ENCODE measurements around the gene CRY2. TPM values are rescaled to one million over a fixed set of nuclear protein-coding genes. Genes with fewer than 3 reads are reported as not detected.
A peak's percentile ranks its signal among the peaks of the same experiment; 100 is the strongest.

CRY2 gene
- total and polyA plus RNA-seq, 3 experiments from 2014 or later = 16.6 to 27.1 (median 17.8) TPM

GRCh38 chr11:45853332-45854219, 6.3 kb downstream of the CRY2 start:
- H3K9me3 Mint-ChIP-seq = no peaks in the 10 kb centered on the region
- no peak overlapping the region for H3K4me3 ChIP-seq (ENCODE audit: low read length)
- no peaks in the 10 kb centered on the region for H3K27me3 ChIP-seq (ENCODE audit: insufficient read depth, low read length, poor library complexity, severe bottlenecking)
- H3K4me1 Mint-ChIP-seq = peaks cover 27 to 59% (median 29%) of the 10 kb centered on the region in 3 donors
- H3K36me3 ChIP-seq (ENCODE audit: insufficient read depth, low read length) = peaks cover 38% of the 10 kb centered on the region
- CTCF ChIA-PET = interaction anchor here (1.5 kb wide), 1 partner anchor 10 kb away, joined by 5 read pairs; no protein-coding TSS in a partner anchor
- H3K4me3 Mint-ChIP-seq = no peak overlapping the region
- no peak overlapping the region for H3K27ac Mint-ChIP-seq
- no peak for DNase-seq
- POLR2A ChIA-PET = no interaction called here
- no peaks in the 10 kb centered on the region for H3K27me3 Mint-ChIP-seq
- H3K36me3 Mint-ChIP-seq = peaks cover 4 to 60% (median 8%) of the 10 kb centered on the region in 3 donors
- peaks cover 22% of the 10 kb centered on the region for H3K4me1 ChIP-seq (ENCODE audit: insufficient read depth, low read length)
- H3K27ac ChIP-seq (ENCODE audit: low read depth, low read length) = no peak overlapping the region
- no peaks in the 10 kb centered on the region for H3K9me3 ChIP-seq (ENCODE audit: low read length)

- H3K4me3 Mint-ChIP-seq = no peak overlapping the region
- no peaks in the 10 kb centered on the region for H3K27me3 ChIP-seq (ENCODE audit: insufficient read depth, low read length, poor library complexity, severe bottlenecking)
- no peak overlapping the region for H3K27ac Mint-ChIP-seq
Observed at GRCh38 chr11:45855308-45855707, 8.0 kb downstream of the CRY2 start.

GRCh38 chr11:45856044-45856468, 8.8 kb downstream of the CRY2 start:
- no peak overlapping the region for H3K4me3 Mint-ChIP-seq
- no peak overlapping the region for H3K4me3 ChIP-seq (ENCODE audit: low read length)
- H3K9me3 Mint-ChIP-seq = no peaks in the 10 kb centered on the region
- peaks cover 7 to 35% (median 10%) of the 10 kb centered on the region in 3 donors for H3K4me1 Mint-ChIP-seq
- H3K9me3 ChIP-seq (ENCODE audit: low read length) = no peaks in the 10 kb centered on the region
- no peak for DNase-seq
- ChIA-PET POLR2A (no interaction called here), CTCF (interaction anchor here (1.1 kb wide), 1 partner anchor 12 kb away, joined by 5 read pairs; no protein-coding TSS in a partner anchor)
- H3K36me3 Mint-ChIP-seq = peaks cover 4 to 69% (median 18%) of the 10 kb centered on the region in 3 donors
- H3K36me3 ChIP-seq (ENCODE audit: insufficient read depth, low read length) = peaks cover 62% of the 10 kb centered on the region
- peaks cover 2% of the 10 kb centered on the region for H3K4me1 ChIP-seq (ENCODE audit: insufficient read depth, low read length)
- no peaks in the 10 kb centered on the region for H3K27me3 Mint-ChIP-seq
- no peak overlapping the region for H3K27ac Mint-ChIP-seq
- no peaks in the 10 kb centered on the region for H3K27me3 ChIP-seq (ENCODE audit: insufficient read depth, low read length, poor library complexity, severe bottlenecking)
- no peak overlapping the region for H3K27ac ChIP-seq (ENCODE audit: low read depth, low read length)

More at GRCh38 chr11:45855308-45855707, 8.0 kb downstream of the CRY2 start:
- DNase-seq = no peak
- no peak overlapping the region for H3K27ac ChIP-seq (ENCODE audit: low read depth, low read length)
- no peak overlapping the region for H3K4me3 ChIP-seq (ENCODE audit: low read length)
- peaks cover 14 to 43% (median 14%) of the 10 kb centered on the region in 3 donors for H3K4me1 Mint-ChIP-seq
- H3K9me3 Mint-ChIP-seq = no peaks in the 10 kb centered on the region
- ChIA-PET POLR2A (interaction anchor here (0.6 kb wide), 1 partner anchor 13 kb away, joined by 3 read pairs; no protein-coding TSS in a partner anchor), CTCF (interaction anchor here (1.1 kb wide), 1 partner anchor 11 kb away, joined by 5 read pairs; no protein-coding TSS in a partner anchor)
- H3K36me3 ChIP-seq (ENCODE audit: insufficient read depth, low read length) = peaks cover 54% of the 10 kb centered on the region
- no peaks in the 10 kb centered on the region for H3K9me3 ChIP-seq (ENCODE audit: low read length)
- peaks cover 9% of the 10 kb centered on the region for H3K4me1 ChIP-seq (ENCODE audit: insufficient read depth, low read length)
- H3K27me3 Mint-ChIP-seq = no peaks in the 10 kb centered on the region
- peaks cover 4 to 70% (median 16%) of the 10 kb centered on the region in 3 donors for H3K36me3 Mint-ChIP-seq

GRCh38 chr11:45857961-45858474, 10.7 kb downstream of the CRY2 start:
- peaks cover 10 to 82% (median 27%) of the 10 kb centered on the region in 3 donors for H3K36me3 Mint-ChIP-seq
- H3K27ac Mint-ChIP-seq = peak overlapping the region in 1 of 8 donors; percentile 62
- ChIA-PET CTCF (no interaction called here), POLR2A (no interaction called here)
- Histone ChIP-seq H3K4me1 (ENCODE audit: insufficient read depth, low read length) (no peaks in the 10 kb centered on the region), H3K9me3 (ENCODE audit: low read length) (no peaks in the 10 kb centered on the region), H3K27ac (ENCODE audit: low read depth, low read length) (no peak overlapping the region), H3K27me3 (ENCODE audit: insufficient read depth, low read length, poor library complexity, severe bottlenecking) (no peaks in the 10 kb centered on the region), H3K36me3 (ENCODE audit: insufficient read depth, low read length) (peaks cover 81% of the 10 kb centered on the region), H3K4me3 (ENCODE audit: low read length) (no peak overlapping the region)
- peaks cover 0 to 18% (median 6%) of the 10 kb centered on the region in 3 donors for H3K4me1 Mint-ChIP-seq
- no peak overlapping the region for H3K4me3 Mint-ChIP-seq
- no peaks in the 10 kb centered on the region for H3K27me3 Mint-ChIP-seq
- no peak for DNase-seq
- H3K9me3 Mint-ChIP-seq = no peaks in the 10 kb centered on the region

GRCh38 chr11:45858751-45859398, 11.6 kb downstream of the CRY2 start:
- no peak for DNase-seq
- ChIA-PET CTCF (no interaction called here), POLR2A (no interaction called here)
- Histone ChIP-seq H3K4me3 (ENCODE audit: low read length) (no peak overlapping the region), H3K36me3 (ENCODE audit: insufficient read depth, low read length) (peaks cover 84% of the 10 kb centered on the region), H3K27ac (ENCODE audit: low read depth, low read length) (no peak overlapping the region), H3K9me3 (ENCODE audit: low read length) (no peaks in the 10 kb centered on the region), H3K27me3 (ENCODE audit: insufficient read depth, low read length, poor library complexity, severe bottlenecking) (no peaks in the 10 kb centered on the region), H3K4me1 (ENCODE audit: insufficient read depth, low read length) (no peaks in the 10 kb centered on the region)
- Mint-ChIP-seq H3K27ac (peak overlapping the region in 2 of 8 donors; percentile 40 to 62), H3K27me3 (no peaks in the 10 kb centered on the region), H3K4me3 (no peak overlapping the region), H3K4me1 (peaks cover 0 to 9% (median 6%) of the 10 kb centered on the region in 3 donors), H3K9me3 (no peaks in the 10 kb centered on the region), H3K36me3 (peaks cover 13 to 89% (median 29%) of the 10 kb centered on the region in 3 donors)

GRCh38 chr11:45859661-45860140, 12.4 kb downstream of the CRY2 start:
- Histone ChIP-seq H3K4me1 (ENCODE audit: insufficient read depth, low read length) (no peaks in the 10 kb centered on the region), H3K4me3 (ENCODE audit: low read length) (no peak overlapping the region), H3K27ac (ENCODE audit: low read depth, low read length) (no peak overlapping the region), H3K36me3 (ENCODE audit: insufficient read depth, low read length) (peaks cover 86% of the 10 kb centered on the region), H3K9me3 (ENCODE audit: low read length) (no peaks in the 10 kb centered on the region), H3K27me3 (ENCODE audit: insufficient read depth, low read length, poor library complexity, severe bottlenecking) (no peaks in the 10 kb centered on the region)
- H3K36me3 Mint-ChIP-seq = peaks cover 13 to 88% (median 29%) of the 10 kb centered on the region in 3 donors
- no peak overlapping the region for H3K27ac Mint-ChIP-seq
- DNase-seq = no peak
- no peaks in the 10 kb centered on the region for H3K9me3 Mint-ChIP-seq
- H3K27me3 Mint-ChIP-seq = no peaks in the 10 kb centered on the region
- H3K4me3 Mint-ChIP-seq = peak overlapping the region in 1 of 7 donors; percentile 16
- H3K4me1 Mint-ChIP-seq = peaks cover 0 to 6% (median 6%) of the 10 kb centered on the region in 3 donors
- CTCF ChIA-PET = interaction anchor here (1.2 to 2.1 kb wide), 2 partner anchors 13 to 14 kb away, joined by 3 to 5 read pairs; partner anchors contain the start of gene CRY2
- POLR2A ChIA-PET = no interaction called here

GRCh38 chr11:45860348-45860747, 13.1 kb downstream of the CRY2 start:
- Histone ChIP-seq H3K4me1 (ENCODE audit: insufficient read depth, low read length) (no peaks in the 10 kb centered on the region), H3K9me3 (ENCODE audit: low read length) (no peaks in the 10 kb centered on the region), H3K27ac (ENCODE audit: low read depth, low read length) (no peak overlapping the region), H3K27me3 (ENCODE audit: insufficient read depth, low read length, poor library complexity, severe bottlenecking) (no peaks in the 10 kb centered on the region), H3K36me3 (ENCODE audit: insufficient read depth, low read length) (peaks cover 84% of the 10 kb centered on the region), H3K4me3 (ENCODE audit: low read length) (no peak overlapping the region)
- CTCF ChIA-PET = interaction anchor here (1.2 to 2.1 kb wide), 2 partner anchors 13 to 14 kb away, joined by 3 to 5 read pairs; partner anchors contain the start of gene CRY2
- no peaks in the 10 kb centered on the region for H3K27me3 Mint-ChIP-seq
- no peaks in the 10 kb centered on the region for H3K9me3 Mint-ChIP-seq
- H3K4me3 Mint-ChIP-seq = no peak overlapping the region
- POLR2A ChIA-PET = no interaction called here
- H3K27ac Mint-ChIP-seq = peak overlapping the region in 1 of 8 donors; percentile 47
- DNase-seq = no peak
- H3K4me1 Mint-ChIP-seq = peaks cover 0 to 6% (median 3%) of the 10 kb centered on the region in 3 donors
- peaks cover 13 to 90% (median 34%) of the 10 kb centered on the region in 3 donors for H3K36me3 Mint-ChIP-seq

Data from CD8-positive, alpha-beta memory T cell (primary cell).